WI38 (cell line): Measurements from ENCODE around the gene UNCX.
"Not testable (repeated sequence)": the region's sequence is repeated elsewhere in the genome, so short reads cannot be mapped to it uniquely, and the experiment has no call there.

Experiments
- H3K4me3 ChIP-seq: 2 replicates; pipeline ENCODE4 v1.5.1; 2011; ENCODE audit warnings: low read depth, mild to moderate bottlenecking, control low read depth, low read length
- CTCF ChIP-seq: IDR thresholded peaks from 2 replicates; pipeline ENCODE4 v1.5.1; 2012; ENCODE audit warnings: low read depth, mild to moderate bottlenecking, control low read depth, low read length

The UNCX gene

GRCh38 chr7:1274121-1274875, 41.6 kb downstream of the UNCX start:
- no peak for TF ChIP-seq CTCF
- H3K4me3 ChIP-seq = no peak overlapping the region

DNA sequence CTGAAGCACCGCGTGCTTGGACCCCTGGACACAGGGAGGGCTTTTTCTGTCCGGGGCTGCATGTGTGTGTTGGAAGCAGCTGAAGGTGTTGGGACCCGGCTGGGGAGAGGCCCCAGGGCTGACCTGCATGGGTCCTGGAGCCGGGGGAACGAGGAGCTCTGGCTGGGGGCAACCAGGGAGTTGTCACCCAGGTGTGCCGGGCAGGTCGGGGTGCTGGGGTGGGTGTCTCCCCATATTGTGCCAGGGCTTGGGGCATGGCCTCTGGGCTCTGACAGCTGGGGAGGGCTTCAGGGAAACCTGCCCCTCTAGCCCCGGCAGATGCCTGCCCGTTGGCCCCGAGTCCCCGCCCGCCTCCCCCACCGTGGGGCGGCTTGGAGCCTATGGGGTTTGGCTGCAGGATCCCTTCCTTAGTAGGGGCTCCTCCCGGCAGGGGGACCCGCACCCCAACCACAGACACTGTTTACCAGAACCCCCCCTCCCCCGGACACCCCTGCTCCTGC, 42.3 kb downstream of the UNCX start:
- no peak overlapping the region for H3K4me3 ChIP-seq
- no peak for TF ChIP-seq CTCF

DNA sequence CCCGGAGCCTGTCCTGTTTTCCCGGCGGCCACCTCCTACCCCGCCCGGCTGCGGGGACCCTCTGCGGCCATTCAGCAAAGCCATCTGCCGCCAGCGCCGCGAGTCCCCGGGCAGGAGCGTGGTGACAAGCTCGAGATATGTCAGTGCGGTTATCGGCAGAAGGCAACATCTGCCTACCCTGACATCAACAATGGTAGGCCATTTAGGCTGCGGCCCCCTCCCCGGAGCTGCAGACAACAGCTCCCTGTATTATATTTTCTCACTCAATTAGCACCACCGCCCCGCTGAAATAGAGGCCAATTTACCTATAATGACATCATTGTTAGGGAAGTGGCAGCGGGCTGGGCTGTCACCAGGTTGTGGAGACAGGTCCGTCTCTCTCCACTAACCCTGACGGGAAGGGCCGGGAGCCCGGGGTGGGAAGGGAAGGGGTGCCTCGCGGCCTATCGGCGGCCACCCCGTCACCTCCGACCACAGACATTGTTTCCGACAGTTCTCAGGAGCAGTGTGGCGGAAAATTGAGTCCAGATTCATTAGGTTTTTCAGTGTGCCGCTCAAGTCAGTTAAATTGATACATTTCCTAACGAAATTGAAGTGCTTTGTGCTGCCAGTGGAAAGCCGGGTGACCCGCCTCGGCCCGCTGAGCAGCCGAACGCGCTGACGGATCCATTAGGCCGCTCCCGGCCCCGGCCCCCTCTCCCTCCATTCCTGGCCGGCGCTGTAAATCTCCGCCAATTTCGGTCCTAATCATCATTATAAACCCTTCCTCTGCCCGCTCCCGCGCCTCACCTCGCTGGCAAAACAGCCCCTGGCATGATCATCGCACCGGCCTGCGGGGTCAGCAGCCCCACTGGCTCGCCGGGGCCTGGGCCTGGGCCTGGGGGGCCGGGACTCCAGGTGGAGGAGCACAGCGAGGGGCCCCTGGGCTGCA, 43.0 kb downstream of the UNCX start:
- H3K4me3 ChIP-seq = no peak overlapping the region
- TF ChIP-seq CTCF = no peak

DNA sequence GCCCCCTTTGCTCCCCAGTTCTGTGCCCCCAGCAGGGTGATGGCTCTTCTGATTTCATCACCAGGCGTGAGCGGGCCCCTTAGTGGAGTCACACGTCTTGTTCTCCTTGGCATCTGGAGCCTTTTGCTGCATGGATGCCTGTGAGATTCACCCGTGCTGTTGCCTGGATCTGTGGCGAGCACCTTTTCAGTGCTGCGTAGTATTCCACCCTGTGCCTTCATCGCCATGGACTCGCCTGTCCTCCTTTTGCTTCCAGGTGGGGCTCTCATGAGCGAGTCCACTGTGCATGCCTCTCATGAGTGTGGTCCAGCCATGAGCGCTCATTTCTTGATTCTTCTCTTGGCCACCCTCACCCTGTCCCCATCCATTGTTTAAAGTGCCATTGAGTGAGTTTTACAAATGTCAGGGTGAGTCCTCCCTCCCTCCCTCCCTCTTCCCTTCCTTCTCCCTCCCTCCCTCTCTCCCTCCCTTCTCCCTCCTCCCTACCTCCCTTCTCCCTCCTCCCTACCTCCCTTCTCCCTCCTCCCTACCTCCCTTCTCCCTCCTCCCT, 44.0 kb downstream of the UNCX start:
- H3K4me3 ChIP-seq = no peak overlapping the region
- TF ChIP-seq CTCF = no peak

DNA sequence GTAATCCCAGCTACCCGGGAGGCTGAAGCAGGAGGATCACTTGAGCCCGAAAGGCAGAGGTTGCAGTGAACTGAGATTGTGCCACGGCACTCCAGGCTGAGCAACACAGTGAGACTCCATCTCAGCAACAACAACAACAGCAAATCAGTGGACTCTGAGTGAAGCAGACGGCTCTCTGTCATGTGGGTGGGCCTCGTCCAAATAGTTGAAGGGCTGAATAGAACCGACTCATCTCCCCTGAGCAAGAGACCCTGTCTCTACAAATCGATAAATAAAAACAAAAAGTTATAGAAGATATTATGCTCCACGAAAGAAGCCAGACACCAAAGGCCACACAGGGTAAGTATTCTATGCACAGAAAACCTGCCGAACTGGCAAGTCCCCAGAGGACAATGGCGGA, 45.9 kb downstream of the UNCX start:
- no peak overlapping the region for H3K4me3 ChIP-seq
- TF ChIP-seq CTCF = no peak

GRCh38 chr7:1279041-1279440, 46.4 kb downstream of the UNCX start:
- H3K4me3 ChIP-seq = no peak overlapping the region
- no peak for TF ChIP-seq CTCF

- not testable (repeated sequence) for H3K4me3 ChIP-seq
These were observed 47.2 kb downstream of the UNCX start for GRCh38 chr7:1279895-1280294.
